HepG2 (cell line): ENCODE results near the gene APOD. TPM values are rescaled to one million over a fixed set of nuclear protein-coding genes. Genes with fewer than 3 reads are reported as not detected.

Experiments used
- AKAP8 ChIP-seq: sonication (generic); formaldehyde crosslinking; IDR thresholded peaks from 2 replicates; pipeline ENCODE4 v1.5.1; 2020; ENCODE audit warnings: mild to moderate bottlenecking, missing genetic modification reagents
- ELK4 ChIP-seq: sonication (generic); formaldehyde crosslinking; IDR thresholded peaks from 2 replicates; pipeline ENCODE4 v1.9.0; 2021; ENCODE audit warnings: missing genetic modification reagents, borderline replicate concordance
- MED1 ChIP-seq: sonication (generic); formaldehyde crosslinking; IDR thresholded peaks from 2 replicates; pipeline ENCODE4 v1.4.0; 2020; ENCODE audit warnings: missing genetic modification reagents
- PRDM4 ChIP-seq: sonication (generic); formaldehyde crosslinking; IDR thresholded peaks from 2 replicates; pipeline ENCODE4 v1.9.0; 2021; ENCODE audit warnings: missing genetic modification reagents, borderline replicate concordance
- RBFOX2 ChIP-seq: fragments of 200-400 bp; formaldehyde crosslinking; IDR thresholded peaks from 2 replicates; pipeline ENCODE4 v1.6.1; 2017; ENCODE audit warnings: low read depth, mild to moderate bottlenecking, low read length
- SNRNP70 ChIP-seq: fragments of 200-400 bp; formaldehyde crosslinking; IDR thresholded peaks from 2 replicates; pipeline ENCODE4 v1.6.1; 2017; ENCODE audit warnings: mild to moderate bottlenecking, low read depth, low read length, moderate library complexity
- ZNF407 ChIP-seq: sonication (generic); formaldehyde crosslinking; IDR thresholded peaks from one replicate; pipeline ENCODE4 v1.5.1; 2020; ENCODE audit warnings: mild to moderate bottlenecking, missing genetic modification reagents; ENCODE audit errors: not compliant biosample characterization
- ZNF512B ChIP-seq: sonication (generic); formaldehyde crosslinking; IDR thresholded peaks from 2 replicates; pipeline ENCODE4 v1.5.1; 2020; ENCODE audit warnings: missing genetic modification reagents, mild to moderate bottlenecking, borderline replicate concordance
- ZNF605 ChIP-seq: sonication (generic); formaldehyde crosslinking; IDR thresholded peaks from 2 replicates; pipeline ENCODE4 v1.8.0; 2022; ENCODE audit warnings: mild to moderate bottlenecking, missing genetic modification reagents
- ZNF891 ChIP-seq: sonication (generic); formaldehyde crosslinking; IDR thresholded peaks from 2 replicates; pipeline ENCODE4 v1.5.0; 2020; ENCODE audit warnings: mild to moderate bottlenecking, missing genetic modification reagents
- polyA plus RNA-seq, 8 experiments: library from polyadenylated mRNA; depleted of rRNA in 3 of 8; stranded (reverse) in 7 of 8; unstranded in 1 of 8; fragments of >200 nt; fragmentation: Illumina TruSeq in 4 of 8; extraction: Trizol in 4 of 8; gene quantifications; 2 replicates each; pipeline versions ENCODE4 v1.2.1 to v1.2.3, GENCODE V29; 2011 to 2016; ENCODE audit warnings: low read depth in 4 of 8, missing spikeins in 1 of 8, mixed read lengths in 1 of 8; ENCODE audit not compliant: insufficient read depth in 1 of 8
- total RNA-seq, 5 experiments: library from RNA; depleted of rRNA; stranded (reverse); fragments of >200 nt; fragmentation: Illumina TruSeq; extraction: Trizol; gene quantifications; 2 replicates each; pipeline ENCODE4 v1.2.3, GENCODE V29; 2016; ENCODE audit warnings: low read depth in 1 of 5

Gene APOD
- total and polyA plus RNA-seq, 2 of the 13 experiments (the other 11 are each of a cell fraction or from before 2014, with no cell fraction given) = not detected

GRCh38 chr3:195549931-195550519 is 33.7 kb downstream of the APOD start (continued):
- TF ChIP-seq ZNF605 = 0 out of 2 replicates have a peak, but pooled peaks have one; percentile 67
- TF ChIP-seq MED1 (CRISPR knock-in tag) = peak; percentile 61
- no peak for TF ChIP-seq PRDM4 (CRISPR knock-in tag)
- no peak for TF ChIP-seq ZNF407 (CRISPR knock-in tag)
- no peak for TF ChIP-seq ELK4 (CRISPR knock-in tag)
- TF ChIP-seq AKAP8 = no peak
- TF ChIP-seq ZNF891 (CRISPR knock-in tag) = no peak
- no peak for TF ChIP-seq ZNF512B (CRISPR knock-in tag)
- TF ChIP-seq RBFOX2 = no peak
- TF ChIP-seq SNRNP70 = no peak
